Panc1 (cell line): ENCODE data around the gene ALOX15B. TPM values are rescaled to one million over a fixed set of nuclear protein-coding genes. Genes with fewer than 3 reads are reported as not detected.
A peak's percentile ranks its signal among the peaks of the same experiment; 100 is the strongest.

Source experiments
- ATAC-seq: fragments of 200-7000 bp; cut with Tn5 transposase; 2 replicates; pipeline ENCODE4 v1.9.1; 2020; ENCODE audit warnings: mild to moderate bottlenecking, moderate library complexity
- BruUV-seq: library from RNA; stranded (reverse); fragments of 400-500 nt; replicated peaks from 2 replicates; lab custom pipeline; 2021; lab: Mats Ljungman, UMichigan
- CTCF ChIA-PET: fragments of 300-600 bp; sonication (Branson Sonifier 250); formaldehyde crosslinking; loops from one replicate; lab custom pipeline; 2022; ENCODE audit warnings: antibody characterized with exemption; lab: Charles Lee
- POLR2A ChIA-PET: fragments of 300-600 bp; sonication (Branson Sonifier 250); formaldehyde crosslinking; loops from one replicate; lab custom pipeline; 2022; ENCODE audit warnings: antibody characterized with exemption; lab: Charles Lee
- DNase-seq: peaks from one replicate; pipeline ENCODE4 v3.0.0-alpha.2; 2010; ENCODE audit warnings: low read depth, low spot score
- H3K27ac ChIP-seq: 2 replicates; pipeline ENCODE4 v1.5.1; 2011; ENCODE audit warnings: mild to moderate bottlenecking, low read length, inconsistent platforms
- H3K27me3 ChIP-seq: fragments of 200-500 bp; sonication (Bioruptor generic); 2 replicates; pipeline ENCODE4 v1.6.0; 2014; ENCODE audit warnings: low read length, inconsistent platforms; ENCODE audit not compliant: control insufficient read depth, insufficient read depth
- H3K36me3 ChIP-seq: fragments of 200-500 bp; sonication (Bioruptor generic); 2 replicates; pipeline ENCODE4 v1.5.1; 2014; ENCODE audit warnings: inconsistent platforms, mild to moderate bottlenecking, low read length, moderate library complexity; ENCODE audit not compliant: control insufficient read depth, insufficient read depth
- H3K4me1 ChIP-seq: 2 replicates; pipeline ENCODE4 v1.5.1; 2011; ENCODE audit warnings: inconsistent platforms, mild to moderate bottlenecking, low read length, moderate library complexity; ENCODE audit not compliant: control insufficient read depth, insufficient read depth
- H3K4me3 ChIP-seq, 2 experiments: 2 replicates each; pipeline ENCODE4 v1.5.1; 2011 to 2012; ENCODE audit warnings: low read depth in 2 of 2, low read length in 2 of 2, mild to moderate bottlenecking in 2 of 2, inconsistent platforms in 1 of 2, moderate library complexity in 1 of 2
- H3K9me3 ChIP-seq: fragments of 200-500 bp; sonication (Bioruptor generic); 2 replicates; pipeline ENCODE4 v1.5.1; 2014; ENCODE audit warnings: low read depth, mild to moderate bottlenecking, inconsistent platforms, low read length, moderate library complexity; ENCODE audit not compliant: control insufficient read depth, insufficient read depth
- POLR2AphosphoS5 ChIP-seq: IDR thresholded peaks from 2 replicates; pipeline ENCODE4 v1.6.1; 2012; ENCODE audit warnings: mild to moderate bottlenecking, low read depth, low read length, moderate library complexity
- SIN3A ChIP-seq: IDR thresholded peaks from 2 replicates; pipeline ENCODE4 v1.6.1; 2012; ENCODE audit warnings: low read depth, mild to moderate bottlenecking, low read length, moderate library complexity, borderline replicate concordance; ENCODE audit not compliant: insufficient read depth
- TCF7L2 ChIP-seq: IDR thresholded peaks from 2 replicates; pipeline ENCODE4 v1.6.1; 2011; ENCODE audit warnings: mild to moderate bottlenecking, low read depth, low read length, inconsistent platforms
- in situ Hi-C: cut with HindIII; loops from 2 replicates; pipeline ENCODE4 v1.10.0; 2016; ENCODE audit warnings: low sequenced_read_pairs, low pct_unique_long_range_greater_than_20kb
- intact Hi-C: fragments of 100-400 bp; cut with micrococcal nuclease; formaldehyde crosslinking; loops from one replicate; pipeline ENCODE4 v1.10.0; 2022; ENCODE audit not compliant: unreplicated experiment
- total RNA-seq: library from RNA; stranded (reverse); gene quantifications from one replicate; pipeline ENCODE4 v1.2.1, GENCODE V29; 2021; ENCODE audit not compliant: unreplicated experiment
- TF ChIP-seq, protein P1 (sequence below), 2 experiments: IDR thresholded peaks; 2 replicates each; pipeline ENCODE4 v1.6.1; 2011 to 2012; ENCODE audit warnings: low read depth in 2 of 2, control low read depth in 1 of 2, low read length in 1 of 2, mild to moderate bottlenecking in 1 of 2, moderate library complexity in 1 of 2; ENCODE audit not compliant: insufficient read depth in 1 of 2
- TF ChIP-seq, protein P2 (sequence below): fragments of 450-650 bp; IDR thresholded peaks from 2 replicates; pipeline ENCODE4 v1.5.1; 2017; ENCODE audit warnings: mild to moderate bottlenecking

Gene ALOX15B
- total RNA-seq, 1 experiment from 2014 or later, result not detected

DNA sequence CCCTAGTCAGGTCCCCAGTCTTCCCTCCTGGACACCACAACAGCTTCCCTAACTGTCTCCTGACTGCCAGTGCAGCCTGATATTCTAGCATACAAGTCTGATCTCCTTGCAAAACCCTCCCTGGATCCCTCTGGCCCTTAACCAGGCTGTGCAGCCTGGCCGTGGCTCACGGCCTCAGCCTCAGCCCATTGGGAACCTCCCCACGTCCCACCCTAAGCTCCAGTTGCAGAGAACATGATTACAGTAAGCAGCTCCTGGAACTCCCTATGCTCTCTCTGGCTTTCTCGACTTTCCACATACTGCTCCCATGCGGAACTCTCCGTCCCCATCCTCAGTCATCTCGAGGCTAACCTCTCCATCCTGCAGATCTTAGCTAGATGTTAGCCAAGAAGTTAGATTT is 35.7 kb downstream of the ALOX15B start:
- TF ChIP-seq, protein P1, sequence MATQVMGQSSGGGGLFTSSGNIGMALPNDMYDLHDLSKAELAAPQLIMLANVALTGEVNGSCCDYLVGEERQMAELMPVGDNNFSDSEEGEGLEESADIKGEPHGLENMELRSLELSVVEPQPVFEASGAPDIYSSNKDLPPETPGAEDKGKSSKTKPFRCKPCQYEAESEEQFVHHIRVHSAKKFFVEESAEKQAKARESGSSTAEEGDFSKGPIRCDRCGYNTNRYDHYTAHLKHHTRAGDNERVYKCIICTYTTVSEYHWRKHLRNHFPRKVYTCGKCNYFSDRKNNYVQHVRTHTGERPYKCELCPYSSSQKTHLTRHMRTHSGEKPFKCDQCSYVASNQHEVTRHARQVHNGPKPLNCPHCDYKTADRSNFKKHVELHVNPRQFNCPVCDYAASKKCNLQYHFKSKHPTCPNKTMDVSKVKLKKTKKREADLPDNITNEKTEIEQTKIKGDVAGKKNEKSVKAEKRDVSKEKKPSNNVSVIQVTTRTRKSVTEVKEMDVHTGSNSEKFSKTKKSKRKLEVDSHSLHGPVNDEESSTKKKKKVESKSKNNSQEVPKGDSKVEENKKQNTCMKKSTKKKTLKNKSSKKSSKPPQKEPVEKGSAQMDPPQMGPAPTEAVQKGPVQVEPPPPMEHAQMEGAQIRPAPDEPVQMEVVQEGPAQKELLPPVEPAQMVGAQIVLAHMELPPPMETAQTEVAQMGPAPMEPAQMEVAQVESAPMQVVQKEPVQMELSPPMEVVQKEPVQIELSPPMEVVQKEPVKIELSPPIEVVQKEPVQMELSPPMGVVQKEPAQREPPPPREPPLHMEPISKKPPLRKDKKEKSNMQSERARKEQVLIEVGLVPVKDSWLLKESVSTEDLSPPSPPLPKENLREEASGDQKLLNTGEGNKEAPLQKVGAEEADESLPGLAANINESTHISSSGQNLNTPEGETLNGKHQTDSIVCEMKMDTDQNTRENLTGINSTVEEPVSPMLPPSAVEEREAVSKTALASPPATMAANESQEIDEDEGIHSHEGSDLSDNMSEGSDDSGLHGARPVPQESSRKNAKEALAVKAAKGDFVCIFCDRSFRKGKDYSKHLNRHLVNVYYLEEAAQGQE (IDR thresholded peaks at IDR 0.05; ENCODE audit: insufficient read depth in 1 of 2, low read depth in 2 of 2, low read length in 1 of 2), result no peak
- TF ChIP-seq TCF7L2 (no peak), POLR2AphosphoS5 (no peak), SIN3A (no peak)
- TF ChIP-seq, protein P2, sequence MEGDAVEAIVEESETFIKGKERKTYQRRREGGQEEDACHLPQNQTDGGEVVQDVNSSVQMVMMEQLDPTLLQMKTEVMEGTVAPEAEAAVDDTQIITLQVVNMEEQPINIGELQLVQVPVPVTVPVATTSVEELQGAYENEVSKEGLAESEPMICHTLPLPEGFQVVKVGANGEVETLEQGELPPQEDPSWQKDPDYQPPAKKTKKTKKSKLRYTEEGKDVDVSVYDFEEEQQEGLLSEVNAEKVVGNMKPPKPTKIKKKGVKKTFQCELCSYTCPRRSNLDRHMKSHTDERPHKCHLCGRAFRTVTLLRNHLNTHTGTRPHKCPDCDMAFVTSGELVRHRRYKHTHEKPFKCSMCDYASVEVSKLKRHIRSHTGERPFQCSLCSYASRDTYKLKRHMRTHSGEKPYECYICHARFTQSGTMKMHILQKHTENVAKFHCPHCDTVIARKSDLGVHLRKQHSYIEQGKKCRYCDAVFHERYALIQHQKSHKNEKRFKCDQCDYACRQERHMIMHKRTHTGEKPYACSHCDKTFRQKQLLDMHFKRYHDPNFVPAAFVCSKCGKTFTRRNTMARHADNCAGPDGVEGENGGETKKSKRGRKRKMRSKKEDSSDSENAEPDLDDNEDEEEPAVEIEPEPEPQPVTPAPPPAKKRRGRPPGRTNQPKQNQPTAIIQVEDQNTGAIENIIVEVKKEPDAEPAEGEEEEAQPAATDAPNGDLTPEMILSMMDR, result no peak
- peak; percentile 21 for ATAC-seq
- H3K27ac ChIP-seq, result no peak overlapping the region
- no peak for DNase-seq
- ChIA-PET CTCF (interaction anchor here (0.7 to 1.7 kb wide), 5 partner anchors 10 to 223 kb away, joined by 3 to 10 read pairs (median 5); no protein-coding TSS in a partner anchor), POLR2A (interaction anchor here (0.6 kb wide), 2 partner anchors 143 to 239 kb away, joined by 5 to 7 read pairs; no protein-coding TSS in a partner anchor)
- no peaks in the 10 kb centered on the region for H3K9me3 ChIP-seq
- no peaks in the 10 kb centered on the region; the same call in 1 of the 2 replicates for H3K27me3 ChIP-seq
- in situ Hi-C loops, result no loop called here
- no peaks in the 10 kb centered on the region; the same call in 1 of the 2 replicates for H3K36me3 ChIP-seq
- no peak overlapping the region for H3K4me3 ChIP-seq
- H3K4me1 ChIP-seq, result no peaks in the 10 kb centered on the region; the same call in 1 of the 2 replicates
- intact Hi-C loops, result no loop called here
- BruUV-seq, result no TSS peak

DNA sequence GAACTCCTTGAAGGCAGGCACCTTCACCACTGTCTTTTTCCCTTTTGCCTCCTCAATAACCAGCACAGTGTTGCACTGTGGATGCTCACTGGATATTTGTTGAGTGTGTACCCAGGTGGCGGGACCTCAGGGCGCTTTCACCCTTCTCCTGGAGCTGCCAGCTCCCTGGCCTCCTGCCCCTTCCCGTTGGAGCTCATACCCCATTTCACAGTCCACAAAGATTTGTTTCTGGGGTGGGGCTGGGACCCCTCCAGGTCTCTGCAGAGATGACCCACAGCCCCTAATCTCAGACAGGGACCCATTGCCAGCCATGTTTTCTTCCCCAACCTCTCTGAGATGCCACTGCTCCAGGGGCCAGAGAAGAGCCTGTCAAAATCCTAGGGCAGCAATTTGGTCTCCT is 36.2 kb downstream of the ALOX15B start:
- Histone ChIP-seq H3K9me3 (no peaks in the 10 kb centered on the region), H3K27ac (no peak overlapping the region), H3K4me3 (no peak overlapping the region), H3K4me1 (no peaks in the 10 kb centered on the region; the same call in 1 of the 2 replicates), H3K27me3 (no peaks in the 10 kb centered on the region; the same call in 1 of the 2 replicates), H3K36me3 (no peaks in the 10 kb centered on the region; the same call in 1 of the 2 replicates)
- ChIA-PET CTCF (interaction anchor here (1.3 kb wide), 1 partner anchor 10 kb away, joined by 3 read pairs; no protein-coding TSS in a partner anchor), POLR2A (no interaction called here)
- no TSS peak for BruUV-seq
- DNase-seq (no peak), ATAC-seq (no peak)
- TF ChIP-seq POLR2AphosphoS5, result no peak
- intact Hi-C loops (no loop called here), in situ Hi-C loops (no loop called here)
